ENCODE data around the gene PDE10A.

DNA sequence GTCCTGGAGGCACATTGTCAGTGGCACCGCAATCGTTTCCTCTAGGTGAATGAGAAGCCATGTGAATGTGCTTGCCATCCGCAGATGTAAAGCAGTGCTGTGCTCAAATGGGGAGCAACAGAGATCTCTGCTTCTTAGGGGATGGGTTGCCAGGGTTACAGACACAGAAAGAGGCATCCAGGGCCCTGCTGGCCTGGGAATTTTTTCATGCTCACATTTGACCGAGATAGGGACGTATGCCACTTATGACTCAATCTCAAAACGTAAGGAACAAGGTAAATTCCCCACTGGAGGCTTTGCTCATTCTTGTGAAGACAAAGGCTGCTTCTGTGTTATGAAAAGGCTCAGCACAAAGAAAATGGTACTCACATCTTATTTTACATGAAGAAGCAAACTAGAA is 364.6 kb downstream of the PDE10A start:
- TF ChIP-seq CTCF (IDR thresholded peaks at IDR 0.05) (no peak), EP300 (IDR thresholded peaks at IDR 0.05) (no peak)

All from tibial nerve (tissue), 4 donors.